HG03558 (cell line): ENCODE results near the gene TRAPPC12.
"Not testable (repeated sequence)": the region's sequence is repeated elsewhere in the genome, so short reads cannot be mapped to it uniquely, and the experiment has no call there.

Experiments used
- ATAC-seq: cut with Tn5 transposase; IDR thresholded peaks from one replicate; pipeline ENCODE4 v1.9.1; 2021; ENCODE audit warnings: moderate number of reproducible peaks; ENCODE audit not compliant: unreplicated experiment; ENCODE audit errors: extremely low read depth

The TRAPPC12 gene

GRCh38 chr2:3481736-3482362 lies 102.4 kb downstream of the TRAPPC12 start:
- ATAC-seq, result no peak

GRCh38 chr2:3482363-3482821 lies 102.9 kb downstream of the TRAPPC12 start:
- ATAC-seq, result no peak

- ATAC-seq, result no peak
Measured at GRCh38 chr2:3483227-3483985, 103.9 kb downstream of the TRAPPC12 start.

- ATAC-seq, result no peak
Measured at GRCh38 chr2:3483986-3484960, 104.8 kb downstream of the TRAPPC12 start.

GRCh38 chr2:3485166-3485565 lies 105.7 kb downstream of the TRAPPC12 start:
- no peak for ATAC-seq

GRCh38 chr2:3486047-3487027 lies 106.8 kb downstream of the TRAPPC12 start:
- no peak for ATAC-seq

- ATAC-seq, result no peak
Measured at GRCh38 chr2:3487028-3487425, 107.5 kb downstream of the TRAPPC12 start.

GRCh38 chr2:3487432-3487831 lies 107.9 kb downstream of the TRAPPC12 start:
- ATAC-seq, result no peak

- no peak for ATAC-seq
Measured at GRCh38 chr2:3488061-3488531, 108.6 kb downstream of the TRAPPC12 start.

GRCh38 chr2:3488855-3489763 lies 109.6 kb downstream of the TRAPPC12 start:
- ATAC-seq, result no peak

- no peak for ATAC-seq
Measured at GRCh38 chr2:3489764-3490115, 110.2 kb downstream of the TRAPPC12 start.

GRCh38 chr2:3490191-3491170 lies 111.0 kb downstream of the TRAPPC12 start:
- no peak for ATAC-seq

- no peak for ATAC-seq
Measured at GRCh38 chr2:3491306-3491705, 111.8 kb downstream of the TRAPPC12 start.

- no peak for ATAC-seq
Measured at GRCh38 chr2:3491716-3492474, 112.4 kb downstream of the TRAPPC12 start.

GRCh38 chr2:3492475-3492787 lies 112.9 kb downstream of the TRAPPC12 start:
- not testable (repeated sequence) for ATAC-seq

- ATAC-seq, result no peak
Measured at GRCh38 chr2:3492951-3493614, 113.6 kb downstream of the TRAPPC12 start.
